Large intestine (tissue), 3 donors: ENCODE results near the gene ADGRG3. TPM values are rescaled to one million over a fixed set of nuclear protein-coding genes. Genes with fewer than 3 reads are reported as not detected.
"Not testable (repeated sequence)": the region's sequence is repeated elsewhere in the genome, so short reads cannot be mapped to it uniquely, and the experiment has no call there.

Experiments
- DNase-seq, 2 donors: peaks; one replicate each; pipeline versions ENCODE4 v3.0.0 to v3.0.0-alpha.2; 2013
- H3K27ac ChIP-seq: one replicate; pipeline ENCODE4 v1.5.1; 2013; ENCODE audit warnings: low read length
- H3K27me3 ChIP-seq: 2 replicates; pipeline ENCODE4 v1.6.1; 2013; ENCODE audit warnings: low read length; ENCODE audit not compliant: control insufficient read depth, insufficient read depth
- H3K36me3 ChIP-seq: 2 replicates; pipeline ENCODE4 v1.6.1; 2013; ENCODE audit warnings: low read length; ENCODE audit not compliant: control insufficient read depth, insufficient read depth
- H3K4me1 ChIP-seq: one replicate; pipeline ENCODE4 v1.6.1; 2013; ENCODE audit warnings: low read length; ENCODE audit not compliant: control insufficient read depth, insufficient read depth
- H3K4me3 ChIP-seq: one replicate; pipeline ENCODE4 v1.5.1; 2013; ENCODE audit warnings: low read length
- H3K9me3 ChIP-seq: one replicate; pipeline ENCODE4 v1.6.1; 2013; ENCODE audit warnings: mild to moderate bottlenecking, low read depth, low read length, moderate library complexity; ENCODE audit not compliant: control insufficient read depth
- WGBS: methylation state at CpG from one replicate; pipeline ENCODE4 v1.1.5; 2013; ENCODE audit warnings: low lambda C conversion rate; ENCODE audit not compliant: insufficient coverage; 5-methylcytosine and 5-hydroxymethylcytosine counted together
- polyA plus RNA-seq: library from polyadenylated mRNA; unstranded; fragments of 120-200 nt; gene quantifications from one replicate; pipeline ENCODE4 v1.2.1, GENCODE V29; 2013

The ADGRG3 gene
- polyA plus RNA-seq, 1 donor = 1.7 TPM

DNA sequence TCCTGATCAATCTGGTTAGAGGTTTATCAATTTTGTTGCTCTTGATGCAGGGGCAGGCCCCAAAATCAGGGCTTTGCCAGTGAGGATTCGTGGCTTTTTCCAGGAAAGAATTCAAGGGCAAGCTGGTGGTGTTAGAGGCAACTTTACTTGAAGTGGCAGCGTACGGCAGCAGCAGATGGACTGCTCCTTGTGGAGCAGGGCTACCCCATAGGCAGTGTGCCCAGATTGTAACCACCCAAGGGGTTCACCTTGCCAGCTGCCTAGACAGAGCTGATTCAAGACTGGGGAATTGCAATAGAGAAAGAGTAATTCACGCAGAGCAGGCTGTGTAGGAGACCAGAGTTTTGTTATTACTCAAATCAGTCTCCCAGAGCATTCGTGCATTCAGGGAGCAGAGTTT lies 43.2 kb downstream of the ADGRG3 start:
- DNase-seq = no peak
- Histone ChIP-seq H3K36me3 (no peaks in the 10 kb centered on the region), H3K4me3 (no peak overlapping the region), H3K4me1 (no peaks in the 10 kb centered on the region), H3K27ac (no peak overlapping the region), H3K9me3 (no peaks in the 10 kb centered on the region), H3K27me3 (no peaks in the 10 kb centered on the region)
- no CpG with 5 or more reads among the region's 5 CpGs for WGBS

DNA sequence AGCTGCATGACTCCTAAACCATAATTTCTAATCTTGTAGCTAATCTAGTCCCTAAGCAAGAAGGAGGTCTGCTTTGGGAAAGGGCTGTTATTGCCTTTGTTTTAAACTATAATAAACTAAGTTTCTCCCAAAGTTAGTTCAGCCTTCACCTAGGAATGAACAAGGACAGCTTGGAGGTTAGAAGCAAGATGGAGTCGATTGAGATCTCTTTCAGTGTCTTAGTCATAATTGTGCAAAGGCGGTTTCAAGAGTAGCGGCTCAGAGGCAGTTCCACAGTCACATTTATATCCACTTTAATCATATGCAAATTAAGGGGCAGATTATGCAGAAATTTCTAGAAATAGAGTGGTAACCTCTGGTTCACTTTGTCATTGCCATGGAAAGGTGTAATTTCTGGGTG lies 43.9 kb downstream of the ADGRG3 start:
- Histone ChIP-seq H3K36me3 (no peaks in the 10 kb centered on the region), H3K4me1 (no peaks in the 10 kb centered on the region), H3K4me3 (no peak overlapping the region), H3K9me3 (no peaks in the 10 kb centered on the region), H3K27ac (no peak overlapping the region), H3K27me3 (no peaks in the 10 kb centered on the region)
- no peak for DNase-seq
- no CpG with 5 or more reads among the region's 3 CpGs for WGBS

DNA sequence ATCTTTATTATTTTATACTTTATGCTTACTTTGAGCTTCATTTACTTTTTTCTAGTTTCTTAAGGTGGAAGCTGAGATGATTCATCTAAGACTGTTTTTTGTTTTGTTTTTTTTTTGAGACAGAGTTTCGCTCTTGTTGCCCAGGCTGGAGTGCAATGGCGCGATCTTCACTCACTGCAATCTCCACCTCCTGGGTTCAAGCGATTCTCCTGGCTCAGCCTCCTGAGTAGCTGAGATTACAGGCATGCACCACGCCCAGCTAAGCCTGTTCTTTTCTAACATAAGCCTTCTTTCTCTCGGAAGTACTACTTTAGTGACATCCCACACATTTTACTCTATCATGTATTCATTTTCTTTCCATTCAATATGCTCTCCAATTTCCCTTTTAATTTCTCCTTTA lies 44.5 kb downstream of the ADGRG3 start:
- not testable (repeated sequence) for H3K27ac ChIP-seq, H3K4me1 ChIP-seq, H3K36me3 ChIP-seq, H3K9me3 ChIP-seq, H3K27me3 ChIP-seq, H3K4me3 ChIP-seq, DNase-seq
- WGBS = 61% methylated on average over 2 of the region's 6 CpGs

DNA sequence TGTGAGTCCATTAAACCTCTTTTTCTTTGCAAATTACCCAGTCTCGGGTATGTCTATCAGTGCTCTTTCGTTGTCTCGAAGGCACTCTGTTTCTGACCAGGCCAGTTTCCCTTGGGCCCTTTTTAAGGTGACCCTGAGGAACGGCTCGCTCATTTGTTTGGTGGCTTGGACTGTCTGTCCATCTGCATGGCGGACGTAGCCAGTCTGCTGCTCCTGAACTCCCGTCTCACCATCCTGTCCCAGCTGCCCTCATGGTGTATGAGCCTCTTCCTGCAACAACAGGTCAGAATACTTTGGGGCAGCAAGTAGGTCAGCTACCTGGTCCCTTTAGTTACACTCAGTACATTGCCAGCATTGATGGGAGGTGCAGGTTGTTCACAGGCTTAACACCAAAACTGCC lies 45.5 kb downstream of the ADGRG3 start:
- H3K4me3 ChIP-seq = no peak overlapping the region
- no peak overlapping the region for H3K27ac ChIP-seq
- no peaks in the 10 kb centered on the region for H3K36me3 ChIP-seq
- no peak for DNase-seq
- H3K27me3 ChIP-seq = no peaks in the 10 kb centered on the region
- H3K4me1 ChIP-seq = no peaks in the 10 kb centered on the region
- WGBS = no CpG with 5 or more reads among the region's 8 CpGs
- H3K9me3 ChIP-seq = no peaks in the 10 kb centered on the region

DNA sequence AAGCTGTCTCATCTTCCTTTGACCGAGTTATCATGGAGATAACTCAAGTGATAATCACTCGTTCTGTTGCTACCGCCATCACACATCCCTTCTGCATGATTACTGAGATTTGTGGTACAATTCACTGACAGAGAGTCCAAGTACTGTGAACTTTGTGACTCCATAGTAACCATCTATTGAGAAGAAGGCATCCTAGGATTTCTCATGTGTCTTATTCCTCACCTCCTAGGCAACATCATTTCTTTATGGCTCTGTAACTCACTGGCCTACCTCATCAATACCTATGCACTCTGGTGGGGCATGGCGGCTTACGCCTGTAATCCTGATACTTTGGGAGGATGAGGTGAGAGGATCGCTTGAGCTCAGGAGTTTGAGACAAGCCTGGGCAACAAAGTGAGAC lies 45.9 kb downstream of the ADGRG3 start:
- Histone ChIP-seq H3K4me1 (no peaks in the 10 kb centered on the region), H3K4me3 (no peak overlapping the region), H3K9me3 (no peaks in the 10 kb centered on the region), H3K36me3 (no peaks in the 10 kb centered on the region), H3K27ac (no peak overlapping the region), H3K27me3 (no peaks in the 10 kb centered on the region)
- no peak for DNase-seq
- WGBS = 76% methylated on average over 3 of the region's 6 CpGs

DNA sequence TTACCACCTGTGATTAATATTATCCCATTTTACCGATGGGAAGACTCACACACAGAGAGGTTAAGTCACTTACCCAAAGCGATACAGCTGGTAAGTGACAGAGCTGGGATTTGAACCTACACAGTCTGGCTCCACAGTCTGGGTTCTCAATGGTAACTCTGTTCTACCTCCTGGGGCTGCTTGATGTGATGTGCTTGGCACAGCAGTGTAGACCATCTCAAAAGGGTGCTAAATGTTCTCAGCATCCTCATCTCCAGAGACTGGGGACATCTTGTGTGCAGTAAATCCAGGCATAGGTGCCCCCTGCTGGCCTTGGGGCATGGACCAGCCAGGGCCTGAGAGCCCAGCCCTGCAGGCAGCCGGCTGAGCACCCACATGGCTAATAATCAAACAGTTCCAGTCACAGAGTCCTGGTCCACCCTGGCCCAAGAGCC lies 52.1 kb downstream of the ADGRG3 start:
- DNase-seq = peak; percentile 46 to 54
- H3K4me3 ChIP-seq = no peak overlapping the region
- no peaks in the 10 kb centered on the region for H3K36me3 ChIP-seq
- H3K27me3 ChIP-seq = no peaks in the 10 kb centered on the region
- WGBS = no CpG with 5 or more reads among the region's 3 CpGs
- no peaks in the 10 kb centered on the region for H3K4me1 ChIP-seq
- no peaks in the 10 kb centered on the region for H3K9me3 ChIP-seq
- no peak overlapping the region for H3K27ac ChIP-seq

DNA sequence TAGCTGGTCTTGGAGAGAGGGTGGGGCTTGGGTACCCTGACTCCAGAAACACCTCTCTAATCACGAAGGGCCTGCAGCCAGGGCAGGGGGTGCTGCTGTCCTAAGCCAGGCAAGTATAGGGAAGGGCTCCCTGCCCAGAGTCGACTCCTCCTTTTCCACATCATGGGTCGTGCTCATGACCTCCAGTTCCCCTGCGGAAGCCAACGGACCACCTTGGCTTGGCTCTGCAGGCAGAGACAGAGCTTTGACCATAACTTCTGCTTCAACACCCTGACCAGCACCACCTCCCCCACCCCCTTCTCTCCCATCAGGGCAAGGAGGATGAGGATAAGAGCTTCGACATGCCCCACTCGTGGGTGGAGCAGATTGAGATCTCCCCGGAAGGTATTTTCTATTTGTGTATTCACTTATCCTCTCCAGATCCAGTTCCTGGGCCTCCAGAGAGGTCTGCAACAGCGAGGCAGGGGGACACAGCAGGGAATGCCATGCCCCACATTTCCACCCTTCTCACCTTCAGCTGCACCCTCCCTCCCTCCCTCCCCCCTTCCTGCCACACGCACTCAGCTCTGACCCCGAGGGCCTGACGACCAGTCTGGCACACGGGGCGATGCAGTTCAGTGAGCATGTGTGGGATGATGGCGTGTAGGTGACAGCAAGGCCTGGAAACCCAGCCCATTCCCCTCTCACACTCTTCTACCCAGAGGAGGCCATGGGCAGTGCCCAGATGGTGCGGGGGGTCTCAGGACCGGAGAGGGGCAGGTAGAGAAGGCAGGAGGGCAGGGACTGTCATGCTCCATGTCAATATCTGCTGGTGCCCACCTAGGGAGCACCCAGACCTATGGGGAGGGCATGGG lies 53.5 kb downstream of the ADGRG3 start:
- Histone ChIP-seq H3K9me3 (no peaks in the 10 kb centered on the region), H3K27ac (no peak overlapping the region), H3K4me1 (no peaks in the 10 kb centered on the region), H3K36me3 (no peaks in the 10 kb centered on the region), H3K27me3 (no peaks in the 10 kb centered on the region), H3K4me3 (no peak overlapping the region)
- WGBS = no CpG with 5 or more reads among the region's 17 CpGs
- no peak for DNase-seq

DNA sequence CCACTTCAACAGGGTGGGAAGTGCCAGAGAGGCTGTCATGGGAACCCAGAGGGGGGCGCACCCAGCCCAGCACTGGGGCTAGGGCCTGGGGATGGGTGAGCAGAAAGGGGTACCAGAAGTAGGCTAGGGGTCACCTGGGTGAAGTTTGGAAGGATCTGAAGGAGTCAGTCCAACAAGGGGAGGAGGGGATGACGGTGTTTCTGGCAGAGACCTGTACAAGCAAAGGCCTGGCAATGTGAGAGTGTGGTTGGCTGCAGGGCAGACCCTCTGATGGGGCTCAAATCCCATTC lies 54.0 kb downstream of the ADGRG3 start:
- no CpG with 5 or more reads among the region's 2 CpGs for WGBS
- no peak for DNase-seq
- H3K9me3 ChIP-seq = no peaks in the 10 kb centered on the region

DNA sequence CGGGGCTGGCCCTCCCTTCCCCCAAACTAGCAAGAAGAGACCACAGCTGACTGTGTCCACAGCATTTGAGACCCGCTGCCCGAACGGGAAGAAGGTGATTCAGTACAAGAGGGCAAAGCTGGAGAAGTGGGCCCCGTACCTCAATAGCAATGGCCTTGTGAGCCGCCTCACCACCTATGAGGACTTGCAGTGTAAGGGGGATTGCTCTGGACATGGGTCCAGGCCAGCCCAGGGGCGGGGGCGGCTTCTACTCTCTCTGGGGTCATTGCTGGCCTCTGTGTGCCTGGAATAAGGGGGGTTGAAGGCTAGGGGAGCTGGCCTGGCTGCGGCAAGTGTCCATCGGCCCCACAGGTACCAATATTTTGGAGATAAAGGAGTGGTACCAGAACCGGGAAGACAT lies 54.5 kb downstream of the ADGRG3 start:
- Histone ChIP-seq H3K4me3 (no peak overlapping the region), H3K9me3 (no peaks in the 10 kb centered on the region), H3K27me3 (no peaks in the 10 kb centered on the region), H3K4me1 (no peaks in the 10 kb centered on the region), H3K27ac (no peak overlapping the region), H3K36me3 (no peaks in the 10 kb centered on the region)
- no peak for DNase-seq
- WGBS = no CpG with 5 or more reads among the region's 11 CpGs

More for the DNA sequence above, 54.0 kb downstream of the ADGRG3 start:
- Histone ChIP-seq H3K27me3 (no peaks in the 10 kb centered on the region), H3K36me3 (no peaks in the 10 kb centered on the region), H3K27ac (no peak overlapping the region), H3K4me1 (no peaks in the 10 kb centered on the region), H3K4me3 (no peak overlapping the region)

DNA sequence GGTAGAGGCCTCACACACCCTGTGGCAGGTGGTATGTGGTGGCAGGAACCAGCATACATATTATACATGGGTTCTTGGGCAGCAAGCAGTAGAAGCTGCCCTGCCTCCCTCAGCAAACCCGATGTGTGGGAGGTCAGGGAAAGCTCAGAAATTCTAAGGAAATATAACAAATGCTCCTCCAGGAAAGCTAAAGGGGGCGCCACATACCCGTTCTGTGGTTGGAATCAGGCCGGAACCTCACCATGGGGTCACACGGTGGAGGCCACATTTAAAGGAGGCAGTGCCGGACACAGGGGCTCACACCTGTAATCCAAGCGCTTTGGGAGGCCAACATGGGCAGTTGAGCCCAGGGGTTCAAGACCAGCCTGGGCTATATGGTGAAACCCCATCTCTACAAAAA lies 55.1 kb downstream of the ADGRG3 start:
- no peak for DNase-seq
- Histone ChIP-seq H3K36me3 (no peaks in the 10 kb centered on the region), H3K4me1 (no peaks in the 10 kb centered on the region), H3K27ac (no peak overlapping the region), H3K27me3 (no peaks in the 10 kb centered on the region), H3K9me3 (no peaks in the 10 kb centered on the region), H3K4me3 (no peak overlapping the region)
- no CpG with 5 or more reads among the region's 7 CpGs for WGBS

DNA sequence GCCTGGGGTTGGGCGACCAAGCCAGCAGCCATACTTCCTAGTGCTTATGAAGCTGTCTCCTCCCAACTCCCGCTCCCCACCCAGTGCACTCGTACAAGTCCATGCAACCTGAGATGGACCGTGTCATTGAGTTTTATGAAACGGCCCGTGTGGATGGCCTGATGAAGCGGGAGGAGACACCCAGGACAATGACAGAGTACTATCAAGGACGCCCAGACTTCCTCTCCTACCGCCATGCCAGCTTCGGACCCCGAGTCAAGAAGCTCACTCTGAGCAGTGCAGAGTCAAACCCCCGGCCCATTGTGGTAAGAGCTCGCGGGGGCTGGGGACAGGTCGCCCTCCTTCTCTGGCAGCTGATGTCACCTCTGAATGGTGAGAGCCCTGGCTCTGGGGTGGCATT lies 56.4 kb downstream of the ADGRG3 start:
- no peak overlapping the region for H3K4me3 ChIP-seq
- no peak overlapping the region for H3K27ac ChIP-seq
- H3K36me3 ChIP-seq = no peaks in the 10 kb centered on the region
- no CpG with 5 or more reads among the region's 15 CpGs for WGBS
- no peaks in the 10 kb centered on the region for H3K4me1 ChIP-seq
- H3K9me3 ChIP-seq = no peaks in the 10 kb centered on the region
- DNase-seq = no peak
- no peaks in the 10 kb centered on the region for H3K27me3 ChIP-seq
